Effector CD8-positive, alpha-beta T cell (primary cell): Measurements from ENCODE around the gene LRMDA.
"Not testable (repeated sequence)": the region's sequence is repeated elsewhere in the genome, so short reads cannot be mapped to it uniquely, and the experiment has no call there.

Source experiments
- DNase-seq: peaks from one replicate; lab custom pipeline; 2025; lab: John Stamatoyannopoulos, UW

LRMDA gene

DNA sequence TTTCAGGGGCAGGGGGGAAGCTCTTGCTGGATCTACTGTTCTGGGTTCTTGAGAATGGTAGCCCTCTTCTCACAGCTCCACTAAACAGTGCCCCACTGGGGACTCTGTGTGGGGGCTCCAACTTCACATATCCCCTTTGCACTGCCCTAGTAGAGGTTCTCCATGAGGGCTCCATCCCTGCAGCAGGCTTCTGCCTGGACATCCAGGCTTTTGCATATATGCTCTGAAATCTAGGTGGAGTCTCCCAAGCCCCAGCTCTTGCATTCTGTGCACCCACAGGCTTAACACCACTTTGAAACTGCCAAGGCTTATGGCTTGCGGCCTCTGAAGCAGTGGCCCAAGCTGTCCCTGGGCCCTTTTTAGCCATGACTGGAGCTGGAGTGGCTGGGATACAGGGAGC lies 150.7 kb downstream of the LRMDA start:
- DNase-seq: no peak

- DNase-seq: no peak
These were observed 153.9 kb downstream of the LRMDA start for GRCh38 chr10:75585294-75585693.

DNA sequence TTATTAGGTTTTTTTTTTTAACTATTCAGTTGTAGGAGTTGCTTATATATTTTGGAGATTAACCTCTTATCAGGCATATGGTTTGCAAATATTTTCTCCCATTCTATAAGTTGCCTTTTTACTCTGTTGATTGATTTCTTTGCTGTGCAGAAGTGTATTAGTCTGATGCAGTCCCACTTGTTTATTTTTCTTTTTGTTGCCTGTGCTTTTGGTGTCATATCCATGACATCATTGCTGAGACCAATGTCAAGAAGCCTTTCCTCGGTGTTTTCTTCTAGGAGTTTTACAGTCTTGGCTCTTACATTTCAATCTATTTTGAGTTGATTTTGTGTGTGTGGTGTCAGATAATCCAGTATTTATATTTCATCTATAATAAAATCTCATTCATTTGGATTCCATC lies 155.4 kb downstream of the LRMDA start:
- DNase-seq: no peak

DNA sequence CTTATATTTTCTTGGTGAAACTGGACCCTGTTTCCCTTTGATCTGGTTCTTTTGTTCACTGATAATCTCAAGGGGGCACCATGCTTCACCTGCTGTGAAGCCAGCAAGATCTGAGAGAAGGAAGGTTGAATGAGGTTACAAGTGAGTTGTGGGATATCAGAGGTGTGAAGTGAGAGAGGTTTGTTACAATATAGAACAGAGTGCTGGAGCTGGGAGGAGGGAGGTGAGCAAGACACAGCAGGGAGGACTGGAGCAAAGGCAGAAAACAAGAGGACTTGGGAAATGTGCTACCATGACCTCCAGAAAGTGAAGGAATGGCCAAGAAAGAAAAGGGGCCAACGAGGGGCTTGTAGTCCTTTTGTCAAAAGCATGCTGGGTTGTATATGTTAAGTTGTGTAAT lies 156.6 kb downstream of the LRMDA start:
- no peak for DNase-seq

DNA sequence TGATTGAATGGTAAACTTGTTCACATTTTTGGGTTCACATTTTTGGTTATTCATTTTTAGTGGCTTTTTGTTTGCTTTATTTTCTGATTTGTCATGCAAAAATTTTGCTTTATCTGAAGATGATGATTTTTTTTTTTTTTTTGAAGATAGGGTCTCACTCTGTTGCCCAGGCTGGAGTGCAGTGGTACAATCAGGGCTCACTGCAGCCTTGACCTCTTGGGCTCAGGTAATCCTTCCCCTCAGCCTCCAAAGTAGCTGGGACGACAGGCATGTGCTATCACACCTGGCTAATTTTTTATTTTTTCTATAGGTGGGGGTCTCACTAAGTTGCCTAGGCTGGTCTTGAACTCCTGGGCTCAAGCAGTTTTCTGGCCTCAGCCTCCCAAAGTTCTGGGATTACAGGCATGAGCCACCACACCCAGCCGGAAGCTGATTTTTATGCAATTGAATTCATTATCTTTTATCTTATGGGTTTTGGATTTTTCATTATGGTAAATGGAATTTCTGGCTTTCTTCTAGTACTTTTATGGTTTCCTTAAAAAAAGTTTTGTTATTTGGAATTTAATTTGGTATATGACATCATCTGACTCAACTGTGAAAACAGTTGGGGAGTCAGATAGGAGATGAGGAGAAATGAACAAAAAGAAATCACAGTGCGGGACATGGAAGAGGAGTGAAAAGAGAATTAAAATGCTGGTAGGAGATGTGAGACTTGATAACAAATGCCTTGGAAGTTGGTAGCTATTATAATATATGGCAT lies 158.7 kb downstream of the LRMDA start:
- DNase-seq: no peak

DNA sequence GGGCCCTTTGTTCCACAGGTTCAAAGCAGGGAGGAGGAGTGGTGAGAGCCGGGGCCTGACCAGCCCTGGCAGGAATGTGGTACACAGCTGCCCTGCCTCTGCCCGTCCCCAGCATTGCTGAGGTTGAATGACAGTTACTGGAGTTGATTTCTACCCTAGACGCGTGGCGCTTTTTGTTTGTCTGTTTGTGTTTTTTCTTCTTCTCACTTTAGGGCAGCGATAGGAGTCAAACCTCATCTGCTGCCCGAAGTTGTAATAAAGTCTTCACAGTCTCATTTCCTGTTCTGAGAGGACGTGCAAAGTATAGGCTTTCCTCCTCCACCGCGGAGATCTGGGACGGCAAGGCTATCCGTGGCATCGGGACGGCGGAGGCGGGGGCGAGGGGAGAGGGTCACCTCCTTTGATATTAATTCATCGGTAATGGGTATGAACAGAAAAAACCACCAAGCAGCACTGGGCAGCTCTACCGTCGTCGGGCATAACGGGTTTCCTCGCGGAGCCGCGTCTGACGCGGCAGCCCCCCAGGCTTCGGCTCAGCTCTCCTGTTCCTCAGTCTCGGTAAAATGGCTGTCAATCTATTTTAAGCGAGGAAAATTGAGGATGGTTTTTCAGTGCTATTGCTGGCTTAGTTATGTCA lies 160.8 kb downstream of the LRMDA start:
- no peak for DNase-seq

DNA sequence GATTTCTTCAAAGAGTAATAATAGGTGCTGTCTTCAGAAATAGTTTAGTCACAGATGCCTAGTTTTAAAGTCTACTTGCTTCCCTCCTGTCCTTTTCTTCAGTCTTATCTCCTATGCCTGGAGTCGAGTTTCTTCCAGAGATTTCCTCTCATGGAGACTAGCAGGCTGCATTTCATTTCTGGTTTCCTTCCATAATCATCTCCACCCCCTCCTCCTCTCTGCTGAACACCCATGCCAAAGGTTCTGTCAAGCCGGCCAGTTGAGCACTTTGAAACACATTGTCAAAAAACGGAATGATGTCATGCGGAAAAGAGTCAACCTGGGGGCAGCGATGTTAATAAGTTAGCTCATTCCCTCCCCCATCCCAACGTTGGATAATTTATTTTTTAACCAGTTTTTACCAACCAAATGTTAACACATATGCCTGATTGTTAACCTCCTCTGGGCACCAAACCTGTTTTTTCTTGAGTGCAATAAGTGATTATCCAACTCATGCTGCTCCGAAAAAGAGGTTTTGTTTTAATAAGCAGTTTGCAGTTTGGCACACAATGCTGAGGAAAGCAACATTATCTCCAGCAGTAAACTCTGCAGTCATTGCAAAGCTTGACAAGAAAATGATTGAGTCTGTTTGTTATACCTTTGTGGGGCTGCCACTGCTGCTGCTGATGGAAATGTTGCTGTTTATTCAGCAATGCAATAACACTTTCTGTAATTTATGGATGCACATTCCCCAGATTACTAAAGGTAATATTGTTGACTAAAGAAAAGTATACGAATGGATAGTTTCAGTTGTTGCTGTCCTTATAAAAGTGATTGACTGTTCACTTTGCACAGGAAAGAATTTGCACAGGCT lies 161.6 kb downstream of the LRMDA start:
- DNase-seq: no peak

DNA sequence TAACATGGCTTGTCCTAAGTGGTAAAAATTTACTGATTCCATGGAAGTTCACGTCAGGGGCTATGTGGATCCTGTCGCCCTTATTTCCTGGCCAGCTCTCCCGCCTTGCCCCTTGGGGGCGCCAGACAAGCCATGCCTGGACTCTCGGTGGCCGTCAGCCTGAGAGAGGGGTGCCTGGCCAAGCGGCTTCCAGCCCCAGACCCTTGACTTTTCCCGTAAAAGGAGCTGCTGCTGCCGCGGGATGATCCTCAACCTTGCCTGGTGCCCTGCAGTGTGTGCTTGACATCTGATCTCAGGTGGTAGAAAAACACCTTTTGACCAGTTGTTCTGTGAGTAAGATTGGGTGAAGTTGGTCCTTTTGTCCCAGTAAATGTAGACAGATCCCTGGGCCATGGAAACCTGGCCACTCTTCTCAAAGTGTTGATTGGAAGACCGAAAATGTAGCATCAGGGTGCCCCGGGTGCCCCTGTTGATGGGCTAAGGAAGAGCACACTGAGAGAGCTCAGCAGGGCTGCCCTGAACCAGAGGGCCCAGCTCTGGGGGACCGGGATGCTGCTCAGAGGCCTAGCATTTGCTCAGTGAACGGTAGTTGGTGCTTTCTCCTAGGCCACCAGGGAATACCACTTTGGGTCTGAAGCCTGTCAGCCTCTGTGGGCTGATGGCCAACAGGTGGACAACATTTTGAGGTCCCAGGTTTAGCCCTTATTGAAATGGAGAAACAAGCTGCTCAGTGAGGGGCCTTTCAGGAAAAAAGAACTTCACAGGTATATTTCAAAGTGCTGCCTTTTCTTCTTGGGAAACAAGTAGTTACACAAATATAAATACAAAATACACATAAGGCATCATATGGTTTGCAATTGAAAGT lies 162.5 kb downstream of the LRMDA start:
- DNase-seq: no peak

DNA sequence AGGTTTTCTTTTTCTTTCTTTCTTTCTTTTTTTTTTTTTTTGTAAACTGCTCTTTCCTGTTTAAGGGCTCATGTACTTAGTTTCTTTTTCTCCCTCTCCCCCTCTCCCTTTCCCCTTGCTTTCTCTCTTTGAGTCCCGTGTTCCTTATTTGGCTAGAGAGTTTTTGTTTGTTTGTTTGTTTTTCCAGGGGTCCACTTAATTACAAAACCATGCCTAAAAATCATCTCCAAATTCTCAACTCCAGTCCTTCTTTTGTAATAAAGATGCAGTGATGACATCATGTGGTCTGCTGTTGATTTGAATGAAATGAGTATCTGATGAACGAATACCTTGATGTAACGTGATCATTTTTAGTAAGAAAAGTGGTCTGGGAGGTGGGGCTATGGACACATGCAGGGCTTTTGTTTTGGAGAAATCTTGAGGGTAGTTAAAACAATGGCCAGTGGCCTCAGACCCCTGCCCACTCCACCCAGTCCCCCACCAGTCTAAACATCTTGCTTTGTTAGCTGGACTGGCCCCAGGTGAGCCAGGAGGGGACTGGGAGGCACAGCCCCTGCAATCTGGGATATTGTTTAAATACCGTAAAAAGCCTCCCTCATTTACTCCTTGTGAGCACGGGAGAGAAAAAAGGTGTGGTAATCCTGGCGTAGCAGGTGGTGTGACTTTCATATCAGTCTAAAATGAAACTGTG lies 165.7 kb downstream of the LRMDA start:
- DNase-seq: no peak

DNA sequence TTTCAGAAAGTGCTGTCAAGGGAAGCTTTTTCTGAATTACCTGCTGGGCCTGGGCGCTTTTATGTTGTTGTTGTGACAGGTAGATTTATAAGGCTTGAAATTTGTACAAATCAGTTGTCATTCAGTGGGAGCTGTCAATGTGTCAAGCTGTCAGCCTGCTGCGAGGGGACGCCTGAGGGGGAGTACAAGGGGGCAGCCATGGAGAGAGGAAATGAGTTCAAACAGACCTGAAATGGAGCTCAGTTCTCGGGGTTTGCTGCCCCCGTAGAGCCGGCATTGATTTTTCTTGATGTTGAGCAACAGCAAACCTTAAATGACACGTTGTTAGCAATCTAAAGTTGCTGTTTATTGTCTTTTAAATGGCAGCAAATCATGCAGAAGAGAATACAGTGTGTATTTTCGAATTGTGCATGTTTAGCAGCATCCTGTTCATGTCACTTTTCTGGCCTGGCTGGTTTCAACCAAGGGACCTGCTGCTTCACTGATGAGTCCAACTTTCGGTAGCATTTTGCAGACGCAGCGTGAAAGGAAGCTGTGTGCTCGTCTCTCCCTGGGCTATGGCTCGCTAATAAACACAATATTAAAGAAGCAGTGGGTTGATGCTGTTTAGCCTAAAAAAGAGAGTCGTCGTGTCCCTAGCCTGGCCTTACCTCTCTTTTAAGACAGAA lies 166.5 kb downstream of the LRMDA start:
- DNase-seq: no peak

DNA sequence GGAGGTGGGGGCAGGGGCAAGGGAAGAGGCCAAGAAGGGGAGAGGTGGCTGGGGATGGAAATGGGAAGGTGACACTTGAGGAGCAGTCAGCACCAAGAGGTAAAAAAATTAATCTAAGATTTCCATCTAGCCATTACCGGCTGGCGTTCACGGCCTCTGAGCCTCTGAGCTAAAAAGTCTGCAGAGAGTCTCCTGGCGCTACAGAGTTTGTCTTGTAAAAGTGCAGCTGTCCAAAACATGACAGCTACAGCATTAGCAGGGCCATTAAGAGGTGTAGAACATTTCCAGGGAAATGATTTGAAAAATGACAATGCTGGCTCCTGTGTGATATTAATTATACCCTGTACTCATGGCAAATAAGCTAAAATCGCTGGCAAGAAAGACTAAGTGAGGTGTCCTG lies 167.6 kb downstream of the LRMDA start:
- DNase-seq: no peak

- DNase-seq: no peak
These were observed 168.6 kb downstream of the LRMDA start for GRCh38 chr10:75599875-75600648.

DNA sequence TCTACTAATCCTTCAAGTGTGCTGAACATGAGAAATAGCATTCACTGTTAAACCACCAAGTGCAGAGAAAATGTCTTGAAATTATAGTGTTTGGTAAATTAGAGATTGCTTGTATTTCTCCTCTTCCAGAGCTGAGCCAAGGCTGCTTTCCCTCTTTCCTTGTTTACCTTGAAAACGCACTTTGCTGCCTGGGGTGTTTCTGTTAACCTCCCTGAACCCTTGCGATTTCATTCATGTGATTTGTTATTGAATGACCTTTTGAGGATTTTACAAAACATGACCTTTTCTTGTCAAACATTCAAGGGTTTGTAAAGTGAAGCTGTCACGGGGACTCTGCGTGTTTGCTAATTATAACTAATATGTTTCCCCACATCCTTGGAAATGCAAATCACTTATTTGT lies 169.4 kb downstream of the LRMDA start:
- DNase-seq: no peak

- DNase-seq: no peak
These were observed 170.9 kb downstream of the LRMDA start for GRCh38 chr10:75602341-75602740.

DNA sequence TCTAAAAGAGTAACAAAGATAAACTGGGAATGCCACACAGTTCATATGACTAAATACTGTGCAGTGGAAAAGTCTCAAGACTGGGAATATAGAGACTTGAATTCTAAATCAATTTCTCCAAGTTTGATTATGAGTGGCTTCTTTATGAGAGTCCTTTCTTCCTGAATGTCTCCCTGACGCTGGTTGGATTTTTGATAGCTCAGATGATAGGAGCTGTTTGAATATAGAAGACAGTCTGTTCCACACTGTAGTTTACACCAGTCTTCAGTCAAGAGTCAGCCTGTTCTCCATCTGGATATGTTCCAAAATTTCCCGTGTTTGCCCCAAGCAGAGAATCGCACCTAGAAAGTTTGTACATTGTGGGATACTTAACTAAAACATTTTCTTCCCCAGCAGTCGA lies 173.7 kb downstream of the LRMDA start:
- no peak for DNase-seq

GRCh38 chr10:75605795-75606194 lies 174.4 kb downstream of the LRMDA start:
- DNase-seq: not testable (repeated sequence)

- DNase-seq: no peak
These were observed 174.9 kb downstream of the LRMDA start for GRCh38 chr10:75606203-75606779.

GRCh38 chr10:75607576-75607975 lies 176.2 kb downstream of the LRMDA start:
- no peak for DNase-seq

DNA sequence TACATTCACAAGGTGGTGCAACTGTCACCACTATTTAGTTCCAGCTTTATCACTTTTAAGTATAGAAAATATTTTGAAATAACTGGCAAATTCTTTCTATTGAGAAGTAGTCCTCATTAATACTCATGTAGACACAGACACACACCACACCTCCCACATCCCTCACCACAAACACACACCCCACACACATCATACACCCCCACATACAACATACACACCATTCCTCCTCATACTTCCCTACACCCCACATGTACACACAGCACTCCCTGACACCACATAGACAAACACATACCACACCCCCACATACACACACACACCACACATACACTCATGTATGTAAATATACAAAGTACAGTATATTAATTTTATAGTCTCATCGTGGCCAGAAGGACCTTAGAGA lies 178.8 kb downstream of the LRMDA start:
- no peak for DNase-seq
